GM12891 (cell line): ENCODE results near the gene NEK9.

ENCODE experiments used
- POLR2A ChIP-seq: IDR thresholded peaks from 2 replicates; pipeline ENCODE4 v1.6.1; 2011; ENCODE audit warnings: low read depth, low read length, control low read depth
- POLR2AphosphoS5 ChIP-seq: IDR thresholded peaks from 2 replicates; pipeline ENCODE4 v1.6.1; 2011; ENCODE audit warnings: low read depth, low read length, control low read depth
- POU2F2 ChIP-seq: IDR thresholded peaks from 2 replicates; pipeline ENCODE4 v1.6.1; 2011; ENCODE audit warnings: low read depth, mild to moderate bottlenecking, control low read depth, low read length, moderate library complexity
- TAF1 ChIP-seq: IDR thresholded peaks from 2 replicates; pipeline ENCODE4 v1.6.1; 2011; ENCODE audit warnings: low read depth, low read length, control low read depth

- TF ChIP-seq POLR2AphosphoS5 (no peak), POLR2A (no peak), TAF1 (no peak), POU2F2 (no peak)
Measured at GRCh38 chr14:75096959-75097358, 29.9 kb downstream of the NEK9 start.
